HG03457 (cell line): ENCODE data around the gene GPR139.

Experiments
- ATAC-seq: cut with Tn5 transposase; IDR thresholded peaks from one replicate; pipeline ENCODE4 v1.9.1; 2021; ENCODE audit warnings: moderate number of reproducible peaks; ENCODE audit not compliant: unreplicated experiment

Gene GPR139

DNA sequence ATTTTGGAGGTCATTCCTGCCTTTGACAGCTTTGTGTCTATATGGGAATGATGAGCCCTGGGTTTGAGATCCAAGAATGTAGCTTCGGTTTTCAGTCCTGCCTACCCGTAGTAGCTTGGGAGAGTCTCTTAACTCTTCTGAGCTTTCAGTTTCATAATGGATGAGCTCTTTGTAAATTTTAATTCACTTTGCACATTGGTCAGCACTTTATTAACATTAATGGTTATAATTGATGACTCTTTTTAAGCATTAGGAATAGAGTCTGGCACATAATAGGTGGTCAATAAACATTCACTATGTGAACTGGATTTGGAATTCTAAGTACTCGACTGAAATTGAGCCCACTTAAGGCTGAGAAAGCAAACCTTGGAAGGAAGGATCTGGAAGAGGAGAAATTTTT lies 17.3 kb downstream of the GPR139 start:
- no peak for ATAC-seq

DNA sequence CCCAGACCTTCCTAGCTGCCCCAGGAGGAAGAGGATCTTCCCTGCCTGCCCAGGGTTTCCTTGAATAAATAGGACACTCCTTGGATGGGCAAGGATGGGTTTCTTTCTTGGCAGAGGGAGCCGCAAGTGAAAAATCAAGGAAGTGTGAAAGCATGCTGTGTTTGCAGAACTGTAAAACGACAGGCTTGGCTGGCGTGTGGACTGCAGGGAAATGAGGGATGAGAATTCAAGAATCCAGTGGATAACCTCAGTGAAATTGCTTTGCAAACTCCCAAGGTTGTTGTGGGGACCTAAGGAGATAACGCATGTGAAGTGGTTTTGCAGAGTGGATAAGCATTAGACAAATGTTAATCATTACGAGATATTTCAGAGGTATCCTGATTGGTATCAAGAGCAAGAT lies 20.4 kb downstream of the GPR139 start:
- no peak for ATAC-seq

DNA sequence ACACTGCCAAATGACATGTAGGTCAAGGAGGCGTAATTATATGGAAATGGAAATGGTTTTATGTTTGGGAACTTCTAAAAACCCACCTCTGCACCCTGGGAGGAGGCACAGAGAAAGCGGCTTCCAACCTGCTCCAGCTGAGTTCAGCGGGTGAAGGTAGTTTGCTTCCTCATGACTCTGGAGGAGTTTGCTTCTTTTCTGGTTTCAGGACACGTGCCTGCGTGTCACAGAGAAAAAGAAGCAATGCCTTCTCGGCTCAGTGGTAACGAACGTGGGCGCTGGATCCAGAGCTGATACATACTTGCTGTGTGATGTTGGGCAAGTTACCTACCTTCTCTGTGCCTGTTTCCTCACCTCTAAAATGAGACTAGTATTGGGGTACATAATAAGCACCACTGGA lies 22.1 kb downstream of the GPR139 start:
- ATAC-seq, result no peak

DNA sequence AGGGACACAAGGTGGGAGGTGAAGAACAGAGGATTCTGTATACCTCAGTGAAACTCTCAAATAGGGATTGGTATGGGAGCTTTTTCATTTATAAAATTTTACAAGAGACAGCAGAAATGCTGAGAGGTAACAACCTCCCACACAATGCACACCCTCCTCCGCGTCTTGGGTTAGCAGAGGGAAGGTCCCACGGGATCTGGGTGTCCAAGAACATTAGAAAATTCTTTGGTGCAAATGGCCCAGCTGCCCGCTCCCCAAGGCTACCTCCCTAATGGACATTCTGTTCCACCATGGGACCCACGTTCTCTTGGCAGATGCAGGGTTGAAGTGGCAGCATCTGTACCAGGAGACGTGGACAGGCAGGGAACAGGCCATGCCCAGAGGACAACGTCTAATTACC lies 22.5 kb downstream of the GPR139 start:
- no peak for ATAC-seq

DNA sequence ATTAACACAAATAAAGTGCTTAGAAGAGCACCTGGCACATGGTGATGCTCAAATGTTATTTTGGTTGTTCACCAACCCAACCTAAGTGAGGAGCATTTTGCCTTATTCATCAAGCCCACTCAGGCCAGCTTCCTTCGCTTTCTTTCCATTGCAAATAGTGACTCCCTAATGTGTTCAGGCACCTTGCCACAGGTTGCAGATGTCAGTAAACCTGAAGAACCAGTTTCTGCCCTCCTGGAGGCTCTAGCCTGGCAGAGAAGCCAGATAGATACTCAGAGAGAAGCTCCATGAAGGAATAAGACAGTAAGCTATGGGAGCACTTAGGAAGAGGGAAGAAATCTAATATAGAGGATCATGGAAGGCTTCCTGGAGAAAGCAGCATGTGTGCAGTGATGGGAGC lies 23.9 kb downstream of the GPR139 start:
- ATAC-seq, result no peak

DNA sequence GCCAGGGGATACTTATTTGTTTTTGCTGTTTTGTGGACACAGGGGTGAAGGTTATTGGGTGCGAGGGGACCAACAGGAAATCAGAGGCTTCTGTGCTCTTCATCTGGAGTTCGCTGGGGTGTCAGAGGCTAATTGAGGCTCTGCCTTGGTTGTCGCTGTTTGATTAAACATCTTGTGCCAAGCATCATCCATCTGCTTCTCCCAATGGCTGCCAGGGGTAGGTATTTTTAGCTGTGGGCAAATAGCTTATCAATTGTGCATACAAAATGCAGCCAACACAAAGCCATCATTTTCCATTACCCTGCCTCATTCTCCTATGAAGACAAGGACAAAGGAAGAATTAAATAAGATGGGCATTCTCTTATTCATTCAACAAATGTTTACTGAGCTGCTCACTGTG lies 27.8 kb downstream of the GPR139 start:
- ATAC-seq, result no peak

DNA sequence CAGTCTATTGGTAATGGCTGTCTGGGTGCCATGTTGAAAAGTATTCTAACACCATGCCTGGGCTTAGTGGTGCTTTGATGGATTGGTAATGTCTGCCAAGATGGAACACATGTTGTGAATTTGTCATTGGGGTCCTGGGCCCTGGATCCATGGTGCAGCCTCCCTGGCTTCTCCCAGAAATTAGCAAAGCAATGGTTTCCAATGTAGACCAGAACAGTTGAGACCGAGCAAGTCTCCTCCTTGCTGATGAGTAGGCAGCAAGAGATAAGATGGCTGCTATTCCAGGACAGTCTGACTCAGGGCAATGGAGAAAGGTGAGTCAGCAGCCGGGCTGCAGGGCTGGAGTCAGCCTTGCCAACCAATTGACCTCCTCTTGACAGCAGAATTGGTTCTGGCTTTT lies 30.8 kb downstream of the GPR139 start:
- ATAC-seq, result no peak

DNA sequence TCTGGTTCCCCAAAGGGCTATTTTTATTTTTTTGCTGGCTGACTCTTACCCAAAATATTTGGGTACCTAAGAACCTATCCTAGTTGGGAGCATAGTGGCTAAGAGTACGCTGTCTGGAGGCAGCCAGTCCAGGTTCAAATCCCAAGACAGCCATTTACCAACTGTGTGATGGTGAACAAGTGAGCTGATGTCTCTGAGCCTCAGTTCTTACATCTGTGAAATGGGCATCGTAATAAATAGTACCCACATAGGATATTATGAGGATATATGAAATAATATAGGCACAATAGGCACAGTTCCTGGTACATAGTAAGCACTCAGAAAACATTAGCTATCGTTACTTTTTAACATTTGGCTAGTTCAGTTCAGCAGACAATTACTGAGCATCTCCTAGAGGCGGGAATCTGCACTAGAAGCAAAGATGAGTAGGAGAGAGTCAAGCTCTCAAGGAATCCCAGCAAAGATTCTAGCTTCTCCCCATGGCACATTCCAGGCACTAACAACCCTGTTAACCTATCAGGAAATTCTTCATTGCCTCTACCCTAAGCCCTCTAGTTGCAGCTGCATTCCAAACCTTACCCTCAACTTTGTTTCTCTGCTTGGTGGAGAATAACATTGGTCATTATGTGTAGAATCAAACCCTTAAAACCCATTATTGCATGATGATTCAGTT lies 31.6 kb downstream of the GPR139 start:
- no peak for ATAC-seq

DNA sequence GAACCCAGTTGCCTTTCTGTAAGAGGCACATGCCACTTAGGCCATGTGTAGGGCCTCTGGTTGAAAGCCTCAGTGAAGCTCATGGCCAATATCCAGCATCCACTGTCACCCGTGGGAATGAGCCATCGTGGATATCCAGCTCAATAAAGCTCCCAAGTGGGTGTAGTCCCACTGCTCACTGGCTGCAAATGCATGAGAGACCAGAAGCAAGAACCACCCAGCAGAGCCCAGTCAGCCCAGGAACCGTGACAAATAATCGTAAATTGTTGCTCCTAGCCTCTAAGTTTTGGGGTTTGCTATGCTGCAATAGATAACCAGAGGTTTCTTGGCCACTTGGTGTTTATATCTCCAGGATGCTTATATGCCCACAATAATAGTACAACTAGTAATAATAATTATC lies 33.7 kb downstream of the GPR139 start:
- ATAC-seq, result no peak

DNA sequence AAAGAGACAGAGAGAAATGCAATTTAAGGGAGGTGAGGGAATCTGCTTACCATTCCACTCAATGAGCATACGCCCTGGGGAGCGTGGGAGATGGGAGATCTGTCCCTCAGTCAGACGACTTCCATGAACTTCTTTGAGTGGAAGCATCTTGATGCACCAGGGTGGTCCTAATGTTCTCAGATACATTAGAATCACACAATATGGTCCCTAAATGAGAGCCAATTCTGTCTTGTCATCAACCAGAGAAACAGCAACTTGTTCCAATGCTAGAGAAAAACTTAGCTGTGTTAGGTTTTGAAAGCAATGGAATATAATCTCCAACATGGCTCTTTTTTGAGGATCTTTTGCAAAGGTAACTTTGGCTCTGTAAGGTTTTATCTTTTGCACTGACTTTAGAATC lies 44.1 kb downstream of the GPR139 start:
- no peak for ATAC-seq

DNA sequence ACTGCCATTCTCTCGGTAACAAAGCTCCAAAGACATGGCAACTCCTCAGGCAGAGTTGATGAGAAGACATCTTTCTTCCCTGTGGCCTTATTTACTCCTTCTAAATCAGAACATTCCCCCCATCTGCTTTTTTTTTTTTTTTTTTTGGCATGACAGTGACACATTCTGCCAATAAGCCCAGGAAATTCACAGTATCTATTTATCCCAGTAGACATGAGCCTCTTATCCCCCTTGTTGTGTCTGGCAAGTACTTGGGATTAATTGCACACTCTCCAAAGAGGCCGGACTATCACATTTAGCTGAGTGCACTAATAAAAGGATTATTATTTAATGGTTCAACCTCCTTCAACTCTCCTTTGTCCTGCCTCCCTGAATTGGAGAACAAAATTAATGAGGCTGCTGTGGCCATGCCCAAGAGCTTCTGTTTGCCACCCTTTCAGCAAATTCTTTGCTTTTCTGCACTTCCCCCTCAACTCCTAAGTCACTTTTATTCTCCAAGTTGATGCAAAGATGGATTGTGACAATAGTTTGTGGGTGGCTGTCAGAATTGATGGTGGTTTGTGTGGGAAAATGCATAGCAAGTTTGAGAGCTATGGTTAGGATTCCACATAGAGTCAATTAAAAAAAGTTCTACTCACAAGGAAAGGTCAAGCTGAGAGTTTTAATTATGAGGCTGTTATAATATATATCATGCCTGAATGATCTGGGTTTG lies 47.2 kb downstream of the GPR139 start:
- no peak for ATAC-seq

DNA sequence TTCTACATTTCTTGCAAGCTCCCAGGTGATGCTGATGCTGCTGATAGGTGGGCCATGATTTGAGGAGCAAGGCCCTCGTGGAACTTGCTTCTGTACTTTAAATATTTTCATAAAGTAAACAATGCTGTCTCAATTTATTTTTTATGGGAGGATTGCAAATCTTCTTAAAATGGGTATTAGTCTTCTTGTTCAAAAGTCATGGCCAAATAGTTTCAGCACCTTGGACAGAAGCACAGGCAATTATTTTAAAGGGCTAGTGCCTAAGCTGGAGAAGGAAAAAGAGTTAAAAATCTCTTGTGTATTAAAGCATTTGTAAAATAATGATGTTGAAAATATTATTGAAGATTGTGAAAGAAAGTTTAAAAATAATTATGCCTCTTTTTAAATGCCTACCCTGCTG lies 50.5 kb downstream of the GPR139 start:
- no peak for ATAC-seq

DNA sequence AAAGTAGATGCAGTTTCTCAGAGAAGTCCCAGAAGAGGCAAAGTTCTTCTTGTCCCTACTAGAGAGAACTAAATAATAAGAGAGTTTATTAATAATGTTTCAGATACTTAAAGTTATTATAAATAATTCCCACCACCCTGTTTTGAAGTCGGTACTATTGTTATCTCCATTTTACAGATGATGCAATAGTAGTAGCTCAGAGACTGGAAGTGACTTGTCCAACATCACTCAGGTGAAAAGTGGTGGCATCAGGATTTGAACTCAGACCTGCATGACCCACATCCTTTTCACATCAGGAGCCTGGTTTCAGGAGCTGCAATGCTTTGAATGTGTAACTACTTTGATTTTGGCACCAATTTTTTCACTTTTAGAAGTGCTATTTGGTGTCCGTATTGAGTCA lies 52.7 kb downstream of the GPR139 start:
- ATAC-seq, result no peak

DNA sequence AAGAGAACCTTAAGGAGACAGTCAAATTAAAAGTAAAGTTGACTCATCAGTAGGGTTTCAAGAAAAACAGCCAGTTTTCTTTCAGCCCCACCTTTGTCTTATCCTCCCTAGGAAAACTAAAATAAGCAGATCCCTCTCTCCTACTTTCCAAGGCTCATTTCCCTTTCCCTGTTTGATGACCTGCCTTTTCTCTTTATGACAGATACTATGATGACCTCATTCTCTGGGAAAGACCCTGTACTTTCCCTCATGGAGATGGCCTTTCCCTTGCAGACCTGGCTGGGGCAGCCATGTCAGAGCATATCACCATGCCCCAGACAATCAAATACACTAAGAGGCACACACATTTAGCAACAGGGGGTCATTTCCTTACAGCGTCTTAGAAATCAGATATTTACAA lies 53.6 kb downstream of the GPR139 start:
- ATAC-seq, result no peak

DNA sequence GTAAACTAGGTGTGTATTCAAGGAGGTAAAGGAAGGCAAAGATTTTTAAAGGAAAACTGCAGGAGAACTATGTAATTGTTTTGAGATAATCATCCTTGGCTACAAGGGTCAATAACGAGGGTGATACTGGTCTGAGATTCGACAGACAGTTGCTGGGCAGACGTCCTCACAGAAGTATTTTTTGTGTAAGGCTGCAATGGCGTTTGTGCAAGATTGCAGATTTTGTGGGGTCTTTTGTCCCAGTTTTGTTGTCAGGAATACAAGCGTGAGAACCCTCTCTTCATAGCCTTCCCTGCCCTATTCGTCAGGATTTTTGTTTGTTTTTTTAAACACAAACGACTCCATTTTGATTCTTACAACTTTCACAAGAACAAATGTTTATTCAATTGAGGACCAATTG lies 57.5 kb downstream of the GPR139 start:
- no peak for ATAC-seq

DNA sequence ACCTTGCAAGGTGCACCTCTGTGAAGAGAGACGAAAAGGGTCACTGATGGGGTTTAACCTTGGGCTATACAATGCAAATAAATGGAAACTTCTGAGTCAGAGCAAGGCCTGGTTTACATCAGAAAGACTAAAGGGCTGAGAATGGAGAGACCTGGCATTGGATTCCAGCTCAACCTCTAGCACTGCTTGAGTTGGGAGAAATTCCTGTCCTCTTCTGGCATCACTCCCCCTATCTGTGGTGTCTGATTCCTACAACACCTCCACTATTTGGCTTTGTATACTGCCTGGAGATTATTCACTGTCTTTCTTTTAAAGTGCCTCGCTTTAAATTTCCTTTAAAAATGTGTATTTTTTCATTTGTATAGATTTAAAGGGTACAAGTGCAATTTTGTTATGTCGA lies 68.8 kb downstream of the GPR139 start:
- ATAC-seq, result no peak

DNA sequence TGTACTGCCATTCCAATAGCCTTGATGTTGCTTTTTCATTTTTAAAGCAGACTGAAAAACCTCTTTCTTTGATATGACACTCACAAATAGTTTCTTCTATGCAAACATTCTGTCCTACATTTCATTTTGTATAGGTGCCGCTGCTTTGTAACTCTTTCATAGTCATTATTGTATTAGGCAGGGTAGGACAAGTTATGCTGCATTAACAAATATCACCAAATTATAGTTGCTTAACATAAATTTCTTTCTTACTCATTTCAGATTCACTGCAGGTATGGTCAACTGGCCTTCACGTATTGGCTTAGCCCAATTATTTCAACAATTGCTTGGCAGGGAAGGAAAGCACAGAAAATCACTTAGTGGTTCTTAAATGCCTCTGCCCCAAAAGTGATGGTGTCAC lies 70.8 kb downstream of the GPR139 start:
- ATAC-seq, result no peak

DNA sequence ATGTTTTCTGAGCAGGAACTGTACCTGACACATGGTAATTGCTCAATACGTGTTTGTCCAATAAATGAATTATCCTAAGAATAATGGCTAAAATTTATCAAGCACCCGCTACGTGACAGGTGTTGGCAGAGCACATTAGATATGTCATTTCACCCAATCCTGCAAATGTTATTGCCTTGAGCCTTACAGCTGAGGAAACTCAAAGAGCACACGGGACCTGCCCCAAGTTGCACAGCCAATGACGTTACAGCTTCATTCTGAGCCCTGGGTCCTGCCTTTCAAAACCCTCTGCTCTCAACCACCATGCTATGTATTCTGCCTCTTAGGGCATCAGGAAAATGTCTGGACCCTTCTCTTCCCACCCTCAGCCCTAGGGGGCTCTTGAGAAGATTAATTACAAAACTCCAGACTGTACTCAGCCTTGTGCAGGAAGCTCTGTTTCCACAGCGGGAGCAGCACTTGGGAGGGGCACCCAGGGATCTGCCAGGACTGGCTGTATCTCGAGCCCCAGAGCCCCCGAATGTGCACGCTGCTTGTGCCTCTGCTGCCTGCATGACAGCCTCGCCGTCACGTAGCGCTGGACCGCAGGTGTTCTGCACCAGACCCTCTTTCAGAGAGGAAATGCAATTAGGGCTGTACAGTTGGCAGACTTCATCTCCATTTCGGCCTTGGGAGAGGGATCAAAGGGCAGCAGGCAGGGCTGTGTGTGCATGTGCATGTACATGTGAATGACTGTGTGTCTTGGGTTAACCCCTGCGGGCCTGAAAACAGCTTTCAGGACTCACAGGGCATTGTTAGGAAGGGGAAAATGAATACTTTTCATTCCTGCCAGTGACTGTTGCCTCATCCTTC lies 71.6 kb downstream of the GPR139 start:
- no peak for ATAC-seq

DNA sequence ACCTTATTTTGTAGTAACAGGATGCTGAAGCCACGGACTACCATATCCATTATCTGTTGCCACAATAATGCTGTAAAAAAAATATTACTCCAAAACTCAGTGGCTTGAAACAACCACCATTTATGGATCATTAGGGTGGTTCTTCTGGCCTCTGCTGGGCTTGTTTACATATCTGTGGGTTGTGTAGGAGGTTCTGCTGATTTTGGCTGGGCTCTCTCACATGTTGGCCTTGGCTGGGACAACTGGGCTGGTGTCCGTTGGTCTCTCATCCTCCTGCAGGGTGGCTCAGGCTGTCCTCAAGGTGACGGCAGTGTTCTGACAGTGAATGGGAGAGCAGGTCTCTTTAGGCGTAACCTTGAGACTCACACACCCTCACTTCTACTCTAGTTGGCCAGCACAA lies 76.0 kb downstream of the GPR139 start:
- no peak for ATAC-seq

DNA sequence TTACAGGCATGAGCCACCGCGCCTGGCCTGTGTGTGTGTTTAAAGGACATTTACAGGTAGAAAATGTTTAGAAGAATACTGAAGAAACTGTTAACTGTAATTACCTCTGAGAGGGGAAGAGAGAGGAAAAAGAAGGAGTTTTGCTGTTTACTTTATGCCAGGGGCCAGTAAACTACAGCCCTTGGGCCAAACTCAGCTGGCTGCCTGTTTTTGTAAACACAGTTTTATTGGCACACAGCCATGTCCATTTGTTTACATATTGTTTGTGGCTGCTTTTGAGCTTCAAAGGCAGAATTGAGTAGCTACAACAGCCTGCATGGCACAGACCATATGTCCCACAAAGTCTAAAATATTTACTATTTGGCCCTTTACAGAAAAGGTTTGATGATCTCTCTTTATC lies 76.4 kb downstream of the GPR139 start:
- ATAC-seq, result no peak

DNA sequence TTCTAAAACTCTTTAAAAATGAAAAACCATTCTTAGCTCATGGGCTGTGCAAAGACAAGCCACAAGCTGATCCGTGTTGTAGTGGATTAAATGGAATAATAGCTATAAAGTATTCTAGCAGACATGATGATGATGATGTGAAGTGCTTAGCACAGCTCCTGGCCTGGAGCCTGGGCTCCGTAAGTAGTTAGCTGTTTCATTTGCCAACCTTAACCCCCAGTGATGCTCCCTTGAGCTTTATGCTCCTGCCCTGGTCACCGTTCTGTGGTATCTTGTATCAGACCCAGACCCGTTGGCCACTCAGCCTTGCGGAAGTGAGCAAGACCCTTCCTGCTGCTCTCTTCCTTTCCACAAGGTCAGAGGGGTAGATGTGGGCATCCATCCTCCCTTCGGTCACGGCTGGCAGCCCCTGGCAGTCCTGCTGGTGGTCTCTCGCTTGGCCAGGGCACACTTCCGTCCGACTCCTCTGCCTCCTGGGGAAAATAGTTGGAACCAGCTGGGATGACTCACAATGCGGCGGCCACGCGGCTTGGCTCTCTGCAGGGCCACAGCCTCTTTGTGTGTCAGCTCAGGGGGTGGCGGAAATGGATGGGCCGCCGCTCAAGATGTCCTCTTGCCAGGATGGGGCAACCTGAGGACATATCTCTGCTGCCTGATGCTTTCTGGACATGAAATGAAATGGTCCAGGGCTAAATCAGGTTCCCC lies 79.1 kb downstream of the GPR139 start:
- ATAC-seq, result no peak
